HG02938 (cell line): ENCODE measurements around the gene PSMD9.
"Not testable (repeated sequence)": the region's sequence is repeated elsewhere in the genome, so short reads cannot be mapped to it uniquely, and the experiment has no call there.

ENCODE experiments used
- ATAC-seq: cut with Tn5 transposase; IDR thresholded peaks from one replicate; pipeline ENCODE4 v1.9.1; 2021; ENCODE audit warnings: mild to moderate bottlenecking, moderate library complexity; ENCODE audit not compliant: unreplicated experiment

PSMD9 gene

GRCh38 chr12:121917950-121918678, 29.5 kb downstream of the PSMD9 start, which contains the start of gene CFAP251:
Gene CFAP251 (plus strand): TSS chr12:121918592. CDS start chr12:121921306, 2,714 bp downstream.
- peak; percentile 67 for ATAC-seq

- ATAC-seq = no peak
These were observed 30.1 kb downstream of the PSMD9 start for GRCh38 chr12:121918679-121919038.

- no peak for ATAC-seq
These were observed 32.5 kb downstream of the PSMD9 start for GRCh38 chr12:121921066-121921465.

GRCh38 chr12:121925358-121925695, 36.7 kb downstream of the PSMD9 start:
- no peak for ATAC-seq

- no peak for ATAC-seq
These were observed 38.5 kb downstream of the PSMD9 start for GRCh38 chr12:121926874-121927706.

- ATAC-seq = no peak
These were observed 39.2 kb downstream of the PSMD9 start for GRCh38 chr12:121927813-121928212.

- ATAC-seq = not testable (repeated sequence)
These were observed 41.0 kb downstream of the PSMD9 start for GRCh38 chr12:121929545-121929944.

- no peak for ATAC-seq
These were observed 42.3 kb downstream of the PSMD9 start for GRCh38 chr12:121930862-121931261.

- no peak for ATAC-seq
These were observed 43.6 kb downstream of the PSMD9 start for GRCh38 chr12:121932176-121932536.

GRCh38 chr12:121932914-121933521, 44.4 kb downstream of the PSMD9 start:
- ATAC-seq = no peak

- ATAC-seq = no peak
These were observed 45.1 kb downstream of the PSMD9 start for GRCh38 chr12:121933522-121934308.

- ATAC-seq = no peak
These were observed 45.7 kb downstream of the PSMD9 start for GRCh38 chr12:121934309-121934664.

- no peak for ATAC-seq
These were observed 49.1 kb downstream of the PSMD9 start for GRCh38 chr12:121937654-121938053.

- no peak for ATAC-seq
These were observed 50.6 kb downstream of the PSMD9 start for GRCh38 chr12:121939186-121939585.

- no peak for ATAC-seq
These were observed 51.6 kb downstream of the PSMD9 start for GRCh38 chr12:121939992-121940766.

GRCh38 chr12:121942145-121942718, 53.6 kb downstream of the PSMD9 start:
- no peak for ATAC-seq

- no peak for ATAC-seq
These were observed 55.3 kb downstream of the PSMD9 start for GRCh38 chr12:121943926-121944325.

- ATAC-seq = no peak
These were observed 57.9 kb downstream of the PSMD9 start for GRCh38 chr12:121946313-121947025.

- no peak for ATAC-seq
These were observed 59.4 kb downstream of the PSMD9 start for GRCh38 chr12:121947981-121948380.
